Measurements from ENCODE around the gene TSPAN4.
A peak's percentile ranks its signal among the peaks of the same experiment; 100 is the strongest.

The TSPAN4 gene

GRCh38 chr11:800473-800872 lies 42.2 kb upstream of the TSPAN4 start:
- DNase-seq = no peak
- TF ChIP-seq POLR2A (IDR thresholded peaks at IDR 0.05; ENCODE audit: low read length) (no peak), GATA1 (IDR thresholded peaks at IDR 0.05; ENCODE audit: low read depth, low read length) (no peak)

DNA sequence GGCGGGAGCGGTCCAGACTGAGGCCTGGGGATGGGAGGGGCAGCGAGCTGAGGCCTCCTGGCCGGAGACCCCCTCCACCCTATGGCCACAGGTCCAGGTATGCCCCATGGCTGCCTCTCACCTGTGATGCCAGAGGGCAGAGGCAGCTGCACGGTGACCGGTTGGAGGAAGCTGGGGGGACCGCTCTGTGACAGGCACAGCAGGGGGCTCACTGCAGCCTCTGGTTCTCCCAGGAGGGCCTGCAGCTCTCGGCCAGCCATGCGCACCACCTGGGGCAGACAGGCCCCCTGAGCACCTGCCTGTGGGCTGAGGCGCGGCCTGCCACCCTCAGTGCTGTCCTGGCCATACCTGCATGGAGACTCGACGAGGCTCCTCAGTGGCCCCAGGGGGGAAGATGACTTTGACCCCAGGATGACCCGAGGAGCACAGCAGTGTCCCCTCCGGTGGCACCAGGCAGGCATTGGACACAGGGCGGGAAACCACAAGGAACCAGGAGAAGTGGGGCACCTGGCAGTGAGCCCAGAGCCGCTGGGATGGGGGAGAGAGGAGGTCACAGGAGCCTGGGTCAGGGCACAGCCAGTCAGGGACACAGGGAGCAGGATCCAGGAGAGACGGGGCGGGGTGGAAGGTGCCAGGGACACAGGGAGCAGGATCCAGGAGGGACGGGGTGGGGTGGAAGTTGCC lies 41.4 kb upstream of the TSPAN4 start:
- DNase-seq = no peak
- TF ChIP-seq POLR2A (IDR thresholded peaks at IDR 0.05; ENCODE audit: low read length) = no peak
- TF ChIP-seq GATA1 (IDR thresholded peaks at IDR 0.05; ENCODE audit: low read depth, low read length) = no peak

- DNase-seq = no peak
These were observed 40.5 kb upstream of the TSPAN4 start for GRCh38 chr11:802018-802617.

GRCh38 chr11:802693-803466 lies 39.8 kb upstream of the TSPAN4 start:
- DNase-seq = no peak
- TF ChIP-seq POLR2A (IDR thresholded peaks at IDR 0.05; ENCODE audit: low read length) = no peak
- no peak for TF ChIP-seq GATA1 (IDR thresholded peaks at IDR 0.05; ENCODE audit: low read depth, low read length)

More at GRCh38 chr11:802018-802617, 40.5 kb upstream of the TSPAN4 start:
- TF ChIP-seq GATA1 (IDR thresholded peaks at IDR 0.05; ENCODE audit: low read depth, low read length) (no peak), POLR2A (IDR thresholded peaks at IDR 0.05; ENCODE audit: low read length) (no peak)

GRCh38 chr11:803467-803742 lies 39.2 kb upstream of the TSPAN4 start:
- TF ChIP-seq GATA1 (IDR thresholded peaks at IDR 0.05; ENCODE audit: low read depth, low read length) (no peak), POLR2A (IDR thresholded peaks at IDR 0.05; ENCODE audit: low read length) (no peak)
- no peak for DNase-seq

DNA sequence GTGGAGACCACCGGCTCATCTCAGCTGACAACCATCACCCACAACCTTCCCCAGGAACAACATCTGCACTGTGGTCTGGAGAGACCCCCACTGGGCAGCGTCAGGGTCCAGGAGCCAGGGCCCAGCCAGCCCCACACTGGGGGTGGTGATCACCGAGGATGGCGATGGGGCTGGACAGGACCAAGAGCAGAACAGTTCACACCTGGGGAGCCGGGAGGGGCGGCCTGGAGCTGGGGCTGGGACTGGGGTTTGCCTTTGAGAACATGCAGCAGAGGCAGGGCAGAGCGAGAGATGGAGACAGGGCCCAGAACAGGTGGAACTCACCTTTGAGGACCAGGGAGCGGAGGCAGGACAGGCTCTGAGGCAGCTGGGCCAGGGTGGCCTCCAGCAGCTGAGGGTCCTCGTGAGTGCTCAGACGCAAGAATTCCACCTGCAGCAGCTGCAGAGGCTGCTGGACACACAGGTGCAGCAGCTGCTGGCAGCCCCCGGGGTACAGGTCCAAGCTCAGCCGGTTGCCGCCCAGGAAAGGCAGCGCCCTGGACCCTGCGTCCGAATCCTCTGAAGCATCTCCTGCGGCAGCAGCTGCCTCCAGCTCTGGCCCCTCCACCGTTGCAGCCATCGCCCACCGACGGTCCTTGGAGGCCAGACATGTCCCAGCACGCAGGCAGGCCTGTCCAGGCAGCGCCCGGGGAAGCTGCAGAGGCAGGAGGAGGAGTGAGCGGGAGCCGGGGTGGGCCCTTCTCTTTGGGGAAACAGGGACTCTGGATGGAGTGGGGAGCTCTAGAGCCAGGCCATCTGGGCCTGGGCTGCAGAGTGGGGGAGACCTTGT lies 38.7 kb upstream of the TSPAN4 start:
- no peak for TF ChIP-seq GATA1 (IDR thresholded peaks at IDR 0.05; ENCODE audit: low read depth, low read length)
- no peak for TF ChIP-seq POLR2A (IDR thresholded peaks at IDR 0.05; ENCODE audit: low read length)
- no peak for DNase-seq

DNA sequence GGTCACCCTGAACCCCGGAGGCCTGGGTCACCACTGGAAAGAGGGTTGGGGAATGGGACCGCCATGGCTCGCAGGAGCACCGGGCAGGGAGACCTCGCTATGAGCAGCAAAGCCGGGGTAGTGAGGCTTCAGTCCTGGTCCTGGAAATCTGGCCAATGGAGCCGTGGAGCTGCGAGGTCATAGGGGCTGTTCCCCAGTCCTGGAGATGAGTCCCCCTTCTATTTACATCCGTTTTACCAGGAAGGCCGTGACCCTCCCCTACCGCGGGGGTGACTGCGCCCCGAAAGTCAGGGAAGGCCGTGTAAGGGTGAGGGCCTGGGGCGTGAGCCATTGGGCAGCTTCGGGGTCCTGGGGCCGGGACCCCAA lies 38.1 kb upstream of the TSPAN4 start:
- TF ChIP-seq POLR2A (IDR thresholded peaks at IDR 0.05; ENCODE audit: low read length) = no peak
- TF ChIP-seq GATA1 (IDR thresholded peaks at IDR 0.05; ENCODE audit: low read depth, low read length) = no peak
- no peak for DNase-seq

- peak; percentile 77 for DNase-seq
- TF ChIP-seq GATA1 (IDR thresholded peaks at IDR 0.05; ENCODE audit: low read depth, low read length) (no peak), POLR2A (IDR thresholded peaks at IDR 0.05; ENCODE audit: low read length) (no peak)
These were observed 34.0 kb upstream of the TSPAN4 start for GRCh38 chr11:808427-809286.

GRCh38 chr11:809287-810039 lies 33.2 kb upstream of the TSPAN4 start, which contains the start of gene RPLP2:
RPLP2 (plus strand) TSS chr11:809967; CDS start chr11:810235, 268 bp downstream.
- TF ChIP-seq POLR2A (IDR thresholded peaks at IDR 0.05; ENCODE audit: low read length) (peak; percentile 94), GATA1 (IDR thresholded peaks at IDR 0.05; ENCODE audit: low read depth, low read length) (no peak)
- DNase-seq = peak; percentile 98 to 99

- DNase-seq = peak; percentile 78 to 83
- TF ChIP-seq POLR2A (IDR thresholded peaks at IDR 0.05; ENCODE audit: low read length) = no peak
- TF ChIP-seq GATA1 (IDR thresholded peaks at IDR 0.05; ENCODE audit: low read depth, low read length) = no peak
These were observed 32.5 kb upstream of the TSPAN4 start for GRCh38 chr11:810040-810567.

DNA sequence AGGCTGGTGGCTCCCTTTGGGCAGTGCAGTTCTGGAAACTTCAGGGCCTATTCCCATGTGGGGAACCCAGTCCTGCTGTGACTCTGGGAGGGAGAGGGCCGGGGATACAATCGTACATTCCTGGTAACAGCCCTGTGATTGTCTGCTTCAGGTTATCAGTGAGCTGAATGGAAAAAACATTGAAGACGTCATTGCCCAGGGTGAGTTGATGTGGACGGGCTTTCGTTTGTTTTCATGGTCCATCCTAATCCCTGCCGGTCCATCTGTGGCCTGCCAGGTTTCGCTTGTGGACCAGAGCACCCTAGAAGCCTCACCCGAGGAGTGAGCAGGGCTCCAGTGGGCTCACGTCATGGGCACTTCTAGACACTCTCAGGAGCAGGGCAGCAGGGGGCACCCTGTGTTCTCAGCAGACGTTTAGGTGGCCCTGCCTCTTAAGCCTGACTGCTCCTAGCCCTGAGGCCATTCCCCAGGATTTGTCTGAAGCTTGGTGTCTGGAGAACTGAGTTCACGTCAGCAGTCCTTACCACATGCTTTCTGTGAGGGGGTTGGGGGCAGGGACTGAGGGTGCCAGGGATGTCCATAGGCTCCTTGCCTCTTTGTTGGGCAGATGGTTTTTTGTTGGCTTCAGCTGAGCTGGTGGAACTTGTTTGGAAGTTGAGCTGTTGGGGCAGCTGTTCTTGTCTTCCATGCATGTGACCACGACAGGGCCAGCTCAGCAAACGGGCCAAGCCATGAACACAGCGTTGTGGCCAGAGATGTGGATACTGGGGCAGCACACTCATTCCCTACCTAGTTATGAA lies 31.0 kb upstream of the TSPAN4 start:
- TF ChIP-seq POLR2A (IDR thresholded peaks at IDR 0.05; ENCODE audit: low read length) (no peak), GATA1 (IDR thresholded peaks at IDR 0.05; ENCODE audit: low read depth, low read length) (no peak)

More for the DNA sequence above, 31.0 kb upstream of the TSPAN4 start:
- no peak for DNase-seq
